MV-4-11 (cell line): ENCODE results near the gene POLR1D.

ENCODE experiments used
- DNase-seq: peaks from one replicate; lab custom pipeline; 2025; lab: John Stamatoyannopoulos, UW

POLR1D gene

DNA sequence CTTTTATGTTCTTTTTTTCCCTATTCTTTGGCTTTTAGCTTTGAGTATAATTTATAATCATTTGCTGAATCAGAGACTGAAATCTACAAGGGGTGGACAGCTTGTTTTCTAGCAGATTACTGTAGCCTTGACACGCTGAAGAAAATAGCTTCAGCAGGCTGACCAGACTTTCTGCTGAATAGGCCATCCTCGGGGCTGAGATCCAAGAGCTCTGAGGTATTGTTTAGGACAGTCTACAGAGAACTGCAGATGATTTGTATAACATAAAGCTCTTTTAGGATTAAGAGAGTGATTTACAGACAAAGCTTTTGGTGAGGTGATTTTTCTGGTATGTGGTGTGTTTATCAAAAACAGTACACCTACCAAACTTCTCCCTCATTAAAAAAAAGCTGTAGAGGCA lies 16.8 kb downstream of the POLR1D start:
- DNase-seq, result no peak

DNA sequence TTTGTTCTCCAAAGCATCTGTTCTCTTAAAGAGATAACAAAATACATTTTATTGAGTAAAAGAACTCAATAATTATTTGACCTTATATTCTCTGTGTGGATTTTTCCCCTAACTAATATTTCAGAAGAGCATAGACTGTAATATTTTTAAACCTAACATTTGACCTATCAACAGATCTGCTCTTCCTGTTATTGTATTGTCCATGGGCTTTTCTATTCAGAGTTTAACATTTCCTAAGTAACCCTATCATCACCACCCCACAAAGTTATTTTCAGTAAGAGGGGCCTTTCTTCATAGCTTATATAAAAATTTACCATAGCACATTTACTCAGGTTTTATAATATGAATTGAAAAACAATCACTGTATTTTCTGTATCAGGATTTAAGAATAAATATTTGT lies 17.5 kb downstream of the POLR1D start:
- DNase-seq, result no peak

DNA sequence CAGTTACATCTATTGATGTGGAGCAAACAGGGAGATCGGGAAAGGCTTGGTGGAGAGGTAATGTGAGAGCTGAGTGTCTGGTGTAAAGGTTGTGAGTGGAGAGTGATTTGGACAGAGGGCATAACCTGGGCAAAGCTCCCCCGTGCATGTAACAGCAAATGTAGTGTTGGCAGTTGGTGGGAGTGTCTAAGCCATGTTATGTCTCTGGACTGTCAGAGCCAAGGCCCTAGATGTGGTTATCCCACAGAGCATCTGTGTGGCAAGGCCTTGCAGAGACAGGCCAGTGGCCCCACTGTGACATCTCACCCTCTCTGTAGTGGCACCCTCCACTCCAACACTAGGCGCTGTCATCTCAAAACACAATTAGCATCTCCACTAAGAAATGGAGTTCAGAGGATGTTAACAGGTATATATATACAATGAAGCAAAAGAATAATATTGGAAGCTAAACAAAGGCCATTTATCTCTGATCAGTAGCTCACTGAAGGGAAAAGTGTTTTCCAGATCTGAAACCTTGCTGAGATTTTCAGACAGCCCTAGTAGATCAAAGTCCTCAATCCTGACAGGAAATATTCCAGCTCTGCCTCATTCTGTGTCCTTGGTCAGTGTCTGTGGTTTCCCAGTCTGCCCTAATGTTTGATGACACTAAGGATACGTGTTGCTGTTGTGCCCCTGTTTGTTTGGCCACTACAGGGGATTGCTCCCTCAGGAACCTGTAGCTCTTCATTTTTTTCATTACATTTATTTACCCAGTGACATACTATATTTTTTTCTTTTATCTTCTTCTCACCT lies 20.2 kb downstream of the POLR1D start:
- DNase-seq, result no peak

DNA sequence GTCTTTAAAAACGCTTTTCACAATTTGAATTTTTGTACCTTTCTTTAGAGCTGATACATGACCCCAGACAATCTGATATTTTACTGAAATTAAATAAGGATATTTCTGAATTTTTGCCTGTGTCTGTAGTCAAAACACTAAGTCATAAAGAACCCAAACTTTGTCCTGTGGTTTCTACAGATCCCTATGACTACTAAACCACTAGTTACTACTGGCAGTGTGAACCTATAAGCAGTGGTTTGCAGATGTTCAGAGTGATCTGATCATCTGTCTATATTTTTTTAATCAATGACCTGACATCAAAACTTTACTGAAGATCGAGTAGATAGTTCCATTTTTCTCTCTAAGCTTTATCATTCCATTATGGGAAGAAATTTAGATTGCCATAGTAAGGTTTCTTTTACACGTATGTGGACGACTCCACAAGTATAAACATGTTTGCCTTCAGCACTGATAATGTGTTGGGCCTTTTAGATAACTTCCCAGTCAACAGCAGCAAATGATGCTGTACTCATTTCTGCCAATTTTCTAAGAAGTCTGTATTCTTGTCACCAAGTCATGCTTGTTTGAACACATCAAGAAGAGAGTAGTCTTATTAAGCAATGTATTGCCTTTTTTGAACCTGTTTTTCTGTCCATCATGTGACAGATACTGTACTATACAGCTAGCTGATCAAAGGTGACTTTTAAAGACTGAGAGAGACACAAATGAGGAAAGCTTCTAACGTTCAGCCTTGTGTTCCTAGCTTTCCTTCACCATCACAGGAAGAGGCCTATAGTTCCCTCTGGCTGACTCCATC lies 21.8 kb downstream of the POLR1D start:
- DNase-seq, result no peak

DNA sequence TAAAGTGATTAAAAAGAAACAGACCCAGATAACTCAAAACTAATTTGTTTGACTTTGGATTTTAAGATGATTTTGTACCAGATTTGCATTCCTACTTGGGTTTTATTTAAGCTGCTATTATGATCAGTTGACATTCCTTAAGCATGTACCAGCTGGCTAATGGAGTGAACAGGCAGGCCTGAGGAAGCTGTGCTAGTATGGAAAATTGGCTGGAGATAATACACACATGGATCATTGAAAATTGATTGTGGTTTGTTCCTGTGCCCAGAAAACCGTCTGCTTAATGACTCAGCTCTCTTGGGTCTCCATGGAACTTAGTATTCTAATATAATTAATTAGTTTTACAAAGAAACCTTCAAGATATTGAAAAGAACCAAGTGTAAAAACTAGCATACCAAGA lies 22.6 kb downstream of the POLR1D start:
- no peak for DNase-seq

DNA sequence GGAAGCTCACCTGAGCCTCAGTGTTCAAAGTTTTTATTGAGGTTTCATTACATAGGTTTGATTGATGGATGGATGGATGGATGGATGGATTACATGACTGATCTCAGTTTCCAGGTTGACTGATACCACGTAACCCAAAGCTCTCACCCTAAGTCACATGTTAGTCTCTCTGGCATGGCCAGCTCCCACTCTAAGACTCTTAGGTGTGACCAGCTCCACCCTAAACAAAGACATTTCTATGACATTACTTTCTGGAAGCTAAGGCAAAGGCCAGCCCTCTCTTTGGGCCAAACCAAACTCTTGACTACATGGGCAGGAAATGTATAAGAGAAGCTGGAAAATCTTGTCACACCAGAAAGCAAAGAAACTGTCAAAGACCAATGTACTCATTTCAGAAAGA lies 28.6 kb downstream of the POLR1D start:
- no peak for DNase-seq

DNA sequence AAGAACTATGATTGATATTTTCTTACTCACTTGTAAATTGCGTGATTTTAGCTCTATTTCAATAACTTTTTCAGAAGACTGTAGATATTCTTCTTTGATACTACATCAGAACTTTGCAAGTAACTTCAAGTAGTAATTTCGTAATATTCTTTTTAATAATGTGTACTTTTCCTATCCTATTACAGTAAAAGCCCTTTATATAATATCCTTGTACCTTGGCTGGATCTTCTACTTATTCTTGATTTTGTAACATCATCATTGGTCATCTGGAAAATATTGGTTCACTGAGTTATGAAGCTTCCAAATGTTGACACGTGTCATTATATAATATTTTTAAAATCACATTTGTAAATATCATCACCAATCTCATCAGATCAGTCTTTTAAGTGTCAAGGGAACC lies 32.4 kb downstream of the POLR1D start:
- no peak for DNase-seq

DNA sequence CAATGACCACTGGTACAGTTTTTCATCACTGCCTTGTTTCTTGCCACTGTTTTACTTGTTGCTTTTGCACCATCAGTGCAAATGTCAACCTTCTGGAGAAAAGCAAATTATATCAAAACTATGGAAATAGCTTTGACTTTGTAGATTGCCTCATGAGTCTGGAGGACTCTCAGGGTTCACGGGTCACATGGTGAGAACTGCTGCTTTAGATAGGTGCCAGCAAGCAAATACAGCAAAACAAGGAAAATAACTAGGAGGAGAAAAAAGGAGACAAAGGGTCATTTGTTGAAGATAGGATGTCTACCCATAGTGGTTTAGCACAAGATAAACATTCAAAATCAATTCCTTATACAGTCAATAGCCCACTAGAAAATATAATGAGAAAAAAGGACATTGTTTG lies 33.1 kb downstream of the POLR1D start:
- DNase-seq, result no peak

DNA sequence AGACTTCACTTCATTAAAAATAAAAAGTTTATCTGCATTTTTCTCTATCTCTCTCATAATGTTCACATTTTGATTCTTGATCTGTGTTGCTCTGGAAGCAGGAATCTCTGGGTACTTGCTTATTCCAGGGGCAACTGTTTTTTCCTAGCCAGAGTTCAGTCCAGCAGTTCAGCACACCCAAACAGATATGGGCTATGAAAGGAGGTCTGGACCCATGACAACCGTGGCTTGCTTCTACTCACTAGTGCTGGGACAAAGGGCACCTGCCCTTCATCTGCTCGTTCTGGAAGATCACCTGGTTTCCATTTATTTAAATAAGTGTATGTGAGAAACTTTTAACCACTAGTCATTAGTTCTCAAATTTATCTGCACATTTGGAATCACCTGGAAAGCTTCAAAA lies 36.0 kb downstream of the POLR1D start:
- DNase-seq, result no peak

DNA sequence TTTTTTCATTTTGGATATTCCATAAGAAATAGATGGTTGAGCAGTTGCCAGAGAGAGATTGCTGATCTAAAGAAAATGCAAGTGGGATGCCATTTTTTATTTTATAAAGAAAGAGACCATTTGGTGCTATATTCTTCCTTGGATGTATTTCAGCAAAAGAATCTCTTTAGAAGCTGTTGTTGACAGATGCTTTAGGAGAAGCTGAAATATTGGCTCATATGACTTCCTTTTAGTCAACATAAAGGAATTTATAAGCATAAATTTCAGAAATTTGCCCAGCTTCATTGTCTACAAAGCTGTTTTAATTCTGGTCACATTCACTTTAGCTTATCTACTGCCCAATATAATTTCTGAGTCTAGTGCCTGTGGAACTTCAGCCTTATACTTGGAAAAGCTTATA lies 36.9 kb downstream of the POLR1D start:
- no peak for DNase-seq

DNA sequence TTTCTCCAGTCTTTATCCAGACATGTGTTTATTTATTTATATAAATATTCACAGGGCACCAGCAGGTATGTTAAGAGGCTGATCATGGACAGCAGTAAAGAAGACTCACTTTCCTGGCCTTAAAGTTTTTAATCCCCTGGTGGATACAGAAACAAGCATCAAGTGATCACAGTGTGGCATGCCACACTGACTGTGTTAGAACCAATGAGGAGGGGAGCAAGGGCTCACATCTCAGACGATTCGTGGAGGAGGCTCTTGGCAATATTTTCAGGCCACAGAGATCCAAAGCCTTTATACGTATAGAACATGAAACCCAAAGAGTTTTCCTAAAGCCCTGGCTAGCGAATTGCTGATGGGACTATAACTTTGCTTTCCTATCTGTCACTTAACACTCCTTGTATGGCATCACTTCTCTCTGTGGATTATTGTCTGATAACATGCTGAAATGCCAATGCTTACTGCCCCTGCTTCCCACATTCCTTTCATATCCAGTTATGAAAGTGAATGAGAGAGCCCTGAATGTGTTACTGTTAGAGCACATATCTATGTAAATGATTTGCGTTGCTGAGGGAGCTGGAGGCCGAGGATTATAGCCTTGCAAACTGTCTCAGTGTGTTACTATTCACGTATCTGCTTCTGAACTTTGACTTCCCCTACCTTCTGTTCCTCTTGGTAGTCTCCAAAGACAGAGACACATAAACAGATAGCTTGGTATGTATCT lies 37.6 kb downstream of the POLR1D start:
- no peak for DNase-seq

DNA sequence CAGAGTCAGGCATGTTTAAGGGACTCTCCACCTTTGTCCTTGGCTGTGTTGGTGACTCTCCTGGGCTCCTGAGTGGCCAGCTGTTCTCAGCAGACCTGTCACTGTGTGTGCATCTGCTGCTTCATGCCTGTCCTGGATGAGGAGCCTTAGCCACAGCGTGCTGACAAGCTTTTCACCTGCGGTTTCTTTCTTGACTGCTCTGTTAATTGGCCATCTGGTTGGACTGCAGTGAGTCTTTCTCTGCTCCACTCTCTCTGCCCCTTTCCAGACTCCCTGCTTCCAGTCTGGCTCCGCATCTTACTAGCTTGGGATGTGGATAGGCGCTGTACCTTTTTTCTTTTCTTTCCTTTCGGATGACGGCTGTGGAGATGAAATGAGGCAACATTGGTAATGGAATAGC lies 38.8 kb downstream of the POLR1D start:
- no peak for DNase-seq

DNA sequence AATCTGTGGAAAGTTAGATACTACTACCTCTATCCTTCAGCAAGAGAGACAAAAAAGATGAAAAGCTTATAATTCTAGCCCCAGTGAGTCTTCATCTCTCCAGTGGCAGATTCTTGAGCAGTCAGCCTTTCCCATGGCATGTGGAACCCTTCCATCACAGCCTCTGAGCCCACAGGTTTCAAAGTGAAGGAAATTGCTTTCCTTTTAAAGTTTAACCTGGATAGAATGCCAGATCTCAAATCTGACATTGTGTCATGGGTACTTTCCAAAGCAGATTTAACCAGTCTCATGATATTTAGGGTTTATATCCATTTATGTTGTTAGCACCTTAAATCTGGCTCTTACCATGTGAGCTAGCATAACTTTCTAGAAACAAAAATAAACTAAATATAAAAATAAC lies 39.3 kb downstream of the POLR1D start:
- no peak for DNase-seq

DNA sequence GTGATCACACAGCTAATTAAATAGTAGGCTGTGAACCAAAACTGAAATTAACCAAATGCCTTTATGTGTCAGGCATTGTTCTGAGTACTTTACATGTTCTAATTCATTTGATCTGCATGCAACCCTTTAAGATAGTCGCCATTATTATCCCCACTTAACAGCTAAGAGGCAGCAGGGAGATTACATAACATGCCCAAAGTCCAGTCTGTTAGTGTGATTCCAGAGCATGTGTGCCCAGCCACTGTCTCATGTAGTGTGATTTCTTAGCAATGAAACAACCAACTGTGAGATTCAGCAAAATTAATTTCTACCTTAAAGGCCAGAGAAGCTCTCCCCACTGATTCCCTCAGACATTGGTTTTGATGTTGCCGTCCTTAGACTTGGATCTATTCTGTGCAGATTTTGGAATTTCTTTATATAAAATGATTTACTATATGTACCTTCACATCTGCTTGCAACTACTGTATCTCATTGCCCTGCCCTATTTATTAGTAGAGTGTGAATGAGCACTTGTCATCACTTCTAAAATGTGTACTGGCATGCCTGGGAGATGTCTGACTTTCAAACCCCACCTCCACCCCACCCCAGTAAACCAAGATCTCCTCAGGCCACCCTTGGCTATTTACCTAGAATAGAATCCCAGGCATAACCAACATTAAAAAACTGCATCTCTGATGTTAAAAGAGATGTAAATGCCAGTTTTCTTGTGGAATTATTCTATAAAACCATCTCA lies 41.2 kb downstream of the POLR1D start:
- DNase-seq, result no peak

DNA sequence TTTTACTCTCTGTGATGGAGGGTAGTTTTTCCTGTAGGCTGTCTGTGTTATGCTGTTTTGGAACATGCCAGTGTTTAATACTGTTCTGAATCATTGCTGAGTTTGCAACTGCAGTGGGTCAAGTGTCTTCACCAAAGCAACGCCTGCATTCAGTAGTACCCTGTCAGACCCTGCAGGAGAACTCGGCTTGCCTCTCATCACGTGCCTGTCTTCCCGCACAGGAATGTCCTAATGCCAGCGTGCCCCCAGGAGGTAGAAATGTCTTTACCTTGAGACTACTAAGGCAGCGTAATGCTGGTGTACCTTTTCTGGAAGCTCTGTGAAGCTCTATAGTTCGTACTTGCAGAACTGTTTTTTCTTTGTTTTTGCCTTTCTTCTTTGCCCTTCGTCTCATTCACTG lies 42.3 kb downstream of the POLR1D start:
- no peak for DNase-seq

DNA sequence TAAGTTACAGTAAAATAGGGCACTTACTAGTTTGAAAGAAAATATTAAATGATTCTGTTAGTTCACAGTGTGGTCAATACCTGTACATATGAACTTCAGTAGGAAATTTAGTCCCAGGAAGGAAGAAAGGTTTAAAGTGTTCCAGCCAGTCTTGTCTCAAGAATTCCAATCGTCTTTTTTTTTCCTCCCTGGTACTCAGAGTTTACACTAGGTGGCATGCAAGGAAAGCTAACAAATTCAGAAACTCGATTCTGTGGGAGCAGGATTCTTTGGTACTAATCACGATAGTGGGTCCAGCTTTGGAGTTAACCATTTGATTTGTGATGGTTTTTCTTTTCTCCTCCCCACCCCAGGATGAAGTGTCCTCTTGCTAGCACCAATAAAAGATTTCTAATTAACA lies 43.6 kb downstream of the POLR1D start:
- no peak for DNase-seq

DNA sequence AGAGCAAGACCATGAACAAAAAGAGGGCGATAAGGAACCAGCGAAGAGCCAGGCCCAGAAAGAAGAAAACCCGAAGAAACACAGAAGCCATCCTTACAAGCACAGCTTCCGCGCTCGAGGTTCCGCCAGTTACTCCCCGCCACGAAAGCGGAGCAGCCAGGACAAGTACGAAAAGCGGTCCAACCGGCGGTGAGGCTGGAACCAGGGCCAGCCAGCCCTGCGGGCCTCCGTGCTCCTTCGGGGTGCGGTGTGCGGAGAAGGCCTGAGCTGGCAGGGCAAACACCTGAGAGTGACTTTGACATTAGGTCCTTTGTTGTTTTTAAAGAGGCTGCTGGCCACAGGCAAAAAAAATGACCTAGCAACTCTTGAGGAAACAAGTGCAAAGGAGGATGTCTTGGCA lies 44.1 kb downstream of the POLR1D start:
- no peak for DNase-seq

DNA sequence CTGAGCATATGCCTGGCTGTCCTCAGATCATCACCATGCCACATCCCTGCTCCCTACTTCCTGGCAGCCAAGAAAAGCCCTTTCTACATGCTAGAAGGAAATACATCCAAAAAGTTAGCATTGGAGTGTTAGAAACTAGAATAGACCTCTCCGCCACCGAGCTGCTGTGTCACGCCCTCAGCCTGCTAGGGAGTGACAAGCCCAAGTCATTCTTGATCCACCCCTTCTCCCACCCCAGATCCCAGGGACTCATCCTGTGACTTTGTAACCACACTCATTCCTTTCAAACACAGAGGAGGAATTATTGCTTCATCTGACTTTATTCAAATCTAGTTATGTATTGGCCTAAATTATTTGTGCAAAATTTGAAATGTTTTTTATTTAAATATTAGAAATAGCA lies 45.3 kb downstream of the POLR1D start:
- DNase-seq, result no peak

DNA sequence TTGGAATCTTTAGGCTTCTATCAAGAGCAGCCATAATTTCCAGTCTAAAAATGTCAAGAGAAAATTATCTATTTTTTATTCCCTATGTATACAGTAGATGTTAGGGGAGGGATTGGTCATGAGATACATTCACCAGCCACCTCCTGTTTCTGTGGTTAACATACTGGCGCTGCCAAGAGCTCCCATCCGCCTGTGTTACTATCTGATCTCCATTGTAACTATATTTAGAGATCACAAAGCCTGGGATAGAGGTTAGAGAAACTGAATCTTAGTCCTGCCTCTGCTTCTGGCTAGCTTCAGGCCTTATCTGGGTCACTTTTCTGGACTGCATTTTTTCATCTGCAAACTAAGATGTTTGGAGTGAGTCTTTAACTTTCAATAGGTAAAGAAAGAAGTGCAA lies 46.3 kb downstream of the POLR1D start:
- no peak for DNase-seq

DNA sequence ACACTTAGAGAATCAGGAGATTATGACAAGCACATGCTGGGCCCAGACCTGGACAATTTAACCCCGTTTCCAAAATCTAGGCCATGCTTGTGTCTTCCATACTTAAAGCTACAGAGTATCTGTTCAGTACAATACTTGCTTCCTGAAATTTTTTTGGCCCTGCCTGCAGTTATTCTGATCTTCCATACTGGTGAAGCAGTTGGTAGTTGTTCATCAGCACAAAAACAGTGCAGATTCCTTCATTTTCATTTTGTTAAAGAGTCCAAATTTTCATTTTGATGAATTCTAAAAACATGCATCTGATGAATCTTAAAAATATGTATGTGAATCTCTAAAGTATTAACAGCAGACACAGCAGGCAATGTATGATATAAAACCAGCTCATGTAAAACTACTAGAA lies 49.2 kb downstream of the POLR1D start:
- DNase-seq, result no peak

DNA sequence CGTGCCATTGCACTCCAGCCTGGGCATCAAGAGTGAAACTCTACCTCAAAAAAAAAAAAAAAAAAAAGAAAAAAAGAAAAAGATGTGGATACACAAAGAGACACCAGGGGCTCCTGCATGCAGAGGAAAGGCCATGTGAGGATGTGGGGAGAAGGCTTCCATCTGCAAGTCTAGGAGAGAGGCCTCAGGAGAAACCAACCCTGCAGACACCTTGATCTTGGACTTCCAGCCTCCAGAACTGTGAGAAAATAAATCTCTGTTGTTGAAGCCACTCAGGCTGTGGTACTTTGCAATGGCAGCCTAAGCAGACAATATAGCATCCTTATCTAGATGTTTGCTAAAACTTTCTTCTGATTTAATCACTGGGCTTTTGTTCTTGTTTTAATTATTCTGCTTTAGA lies 50.3 kb downstream of the POLR1D start:
- DNase-seq, result no peak
